Skeletal muscle cell (primary cell): Measurements from ENCODE around the gene REX1BD.
"Not testable (repeated sequence)": the region's sequence is repeated elsewhere in the genome, so short reads cannot be mapped to it uniquely, and the experiment has no call there.

Experiments
- DNase-seq: peaks from one replicate; pipeline ENCODE4 v3.0.0-alpha.2; 2010; ENCODE audit warnings: low read depth
- H3K4me3 ChIP-seq: 2 replicates; pipeline ENCODE4 v1.5.1; 2011; ENCODE audit warnings: low read depth, mild to moderate bottlenecking, control low read depth, low read length, moderate library complexity

The REX1BD gene

DNA sequence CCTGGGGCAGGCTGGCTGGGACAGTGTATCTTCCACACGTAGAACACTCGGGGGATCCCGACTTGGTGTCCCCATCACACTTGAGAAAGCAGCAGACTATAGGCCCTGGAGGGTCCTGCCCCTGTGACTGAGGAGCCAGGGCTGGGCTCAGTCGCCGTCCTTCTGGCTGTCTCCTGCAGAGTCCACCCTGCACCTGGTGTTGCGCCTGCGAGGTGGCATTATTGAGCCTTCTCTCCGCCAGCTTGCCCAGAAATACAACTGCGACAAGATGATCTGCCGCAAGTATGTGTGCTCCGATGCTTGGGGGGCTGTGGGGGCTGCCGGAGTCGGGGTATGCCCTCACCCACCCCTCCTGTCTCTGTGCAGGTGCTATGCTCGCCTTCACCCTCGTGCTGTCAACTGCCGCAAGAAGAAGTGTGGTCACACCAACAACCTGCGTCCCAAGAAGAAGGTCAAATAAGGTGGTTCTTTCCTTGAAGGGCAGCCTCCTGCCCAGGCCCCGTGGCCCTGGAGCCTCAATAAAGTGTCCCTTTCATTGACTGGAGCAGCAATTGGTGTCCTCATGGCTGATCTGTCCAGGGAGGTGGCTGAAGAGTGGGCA, 13.8 kb upstream of the REX1BD start:
- no peak overlapping the region for H3K4me3 ChIP-seq
- DNase-seq, result no peak

DNA sequence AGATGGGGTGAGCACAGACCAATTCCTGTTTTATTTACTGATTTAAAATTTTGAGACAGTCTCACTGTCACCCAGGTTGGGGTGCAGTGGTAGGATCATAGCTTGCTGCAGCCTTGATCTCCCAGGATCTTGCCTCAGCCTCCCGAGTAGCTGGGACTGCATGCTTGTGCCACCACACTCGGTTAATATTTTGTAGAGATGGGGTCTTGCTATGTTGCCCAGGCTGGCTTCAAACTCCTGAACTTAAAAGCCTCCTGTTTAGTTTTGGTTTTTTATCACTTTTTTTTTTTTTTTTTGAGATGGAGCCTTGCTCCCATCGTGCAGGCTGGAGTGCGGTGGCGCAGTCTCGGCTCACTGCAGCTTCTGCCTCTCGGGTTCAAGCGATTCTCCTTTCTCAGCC, 12.2 kb upstream of the REX1BD start:
- no peak for DNase-seq

DNA sequence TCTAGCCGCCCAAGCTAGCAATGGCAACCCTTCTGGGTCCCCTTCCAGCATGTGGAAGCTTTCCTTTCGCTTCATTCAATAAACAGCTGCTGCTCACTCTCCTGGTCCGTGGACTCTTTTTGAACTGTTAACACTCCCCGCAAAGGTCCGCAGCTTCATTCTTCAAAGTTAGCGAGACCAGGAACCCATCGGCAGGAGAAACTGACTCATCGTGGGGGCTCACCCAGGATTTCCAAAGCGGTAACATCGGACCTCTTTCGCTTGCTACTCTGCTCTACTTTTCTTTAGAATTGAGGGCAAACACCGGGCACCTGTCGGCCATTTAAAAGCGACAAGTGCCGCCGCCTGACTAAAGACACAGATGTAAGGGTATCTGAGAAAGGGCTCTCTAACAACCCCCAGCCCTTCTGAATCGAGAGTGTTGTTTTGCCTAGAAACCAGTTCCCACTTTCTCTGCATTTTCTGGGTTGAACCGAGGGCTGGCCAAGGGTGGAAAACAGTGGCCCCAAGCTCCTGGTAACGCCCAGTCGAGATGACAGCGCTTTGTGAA, 11.2 kb upstream of the REX1BD start:
- DNase-seq, result no peak
- no peak overlapping the region for H3K4me3 ChIP-seq

More for the DNA sequence above, 12.2 kb upstream of the REX1BD start:
- H3K4me3 ChIP-seq, result no peak overlapping the region

DNA sequence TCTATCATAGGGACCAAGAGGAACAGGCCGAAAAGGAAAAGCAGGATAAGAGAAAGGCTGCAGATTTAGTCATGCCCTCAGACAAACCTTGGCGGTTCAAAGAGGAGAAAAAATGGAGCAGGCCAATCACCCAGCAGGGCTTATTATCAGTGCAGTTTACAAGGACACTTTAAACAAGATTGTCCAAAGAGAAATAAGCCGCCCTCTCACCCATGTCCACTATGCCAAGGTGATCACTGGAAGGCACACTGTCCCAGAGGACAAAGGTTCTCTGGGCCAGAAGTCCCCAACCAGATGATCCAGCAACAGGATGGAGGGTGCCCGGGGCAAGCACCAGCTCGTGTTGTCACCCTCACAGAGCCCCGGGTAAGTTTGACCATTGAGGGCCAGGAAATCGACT, 8.3 kb upstream of the REX1BD start:
- H3K4me3 ChIP-seq, result no peak overlapping the region
- DNase-seq, result no peak

DNA sequence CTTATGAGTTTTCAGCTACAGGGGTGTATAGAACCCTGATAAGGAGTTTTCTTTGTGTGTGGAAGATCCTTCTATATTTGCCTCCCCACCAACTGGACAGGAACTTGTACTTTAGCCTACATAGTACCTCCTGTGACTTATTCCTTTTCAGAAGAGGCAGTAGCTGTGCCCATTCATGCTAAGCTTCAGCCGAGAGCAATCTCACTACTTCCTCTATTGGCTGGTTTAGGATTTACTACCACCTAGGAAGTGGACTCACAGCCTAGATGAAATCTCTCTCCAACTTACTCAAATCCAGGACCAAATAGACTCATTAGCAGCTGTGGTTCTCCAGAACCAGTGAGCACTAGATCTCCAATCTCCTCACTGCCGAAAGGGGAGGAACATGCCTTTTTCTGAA, 2.3 kb upstream of the REX1BD start:
- DNase-seq, result no peak

DNA sequence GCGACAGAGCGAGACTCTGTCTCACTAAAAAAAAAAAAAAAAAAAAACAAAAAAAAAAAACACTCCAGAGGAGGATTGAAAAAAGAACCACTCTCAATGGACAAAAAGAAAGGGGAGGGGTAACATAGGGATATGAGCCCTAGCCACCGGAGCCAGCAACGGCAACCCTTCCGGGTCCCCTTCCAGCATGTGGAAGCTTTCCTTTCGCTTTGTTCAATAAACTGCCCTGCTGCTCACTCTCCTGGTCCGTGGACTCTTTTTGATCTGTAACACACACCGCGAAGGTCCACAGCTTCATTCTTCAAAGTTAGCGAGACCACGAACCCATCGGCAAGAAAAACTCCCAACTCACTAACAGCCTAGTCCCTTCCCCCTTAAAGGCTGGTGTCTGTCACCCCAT, 1.0 kb upstream of the REX1BD start:
- no peak overlapping the region for H3K4me3 ChIP-seq
- no peak for DNase-seq

More for the DNA sequence above, 2.3 kb upstream of the REX1BD start:
- no peak overlapping the region for H3K4me3 ChIP-seq

DNA sequence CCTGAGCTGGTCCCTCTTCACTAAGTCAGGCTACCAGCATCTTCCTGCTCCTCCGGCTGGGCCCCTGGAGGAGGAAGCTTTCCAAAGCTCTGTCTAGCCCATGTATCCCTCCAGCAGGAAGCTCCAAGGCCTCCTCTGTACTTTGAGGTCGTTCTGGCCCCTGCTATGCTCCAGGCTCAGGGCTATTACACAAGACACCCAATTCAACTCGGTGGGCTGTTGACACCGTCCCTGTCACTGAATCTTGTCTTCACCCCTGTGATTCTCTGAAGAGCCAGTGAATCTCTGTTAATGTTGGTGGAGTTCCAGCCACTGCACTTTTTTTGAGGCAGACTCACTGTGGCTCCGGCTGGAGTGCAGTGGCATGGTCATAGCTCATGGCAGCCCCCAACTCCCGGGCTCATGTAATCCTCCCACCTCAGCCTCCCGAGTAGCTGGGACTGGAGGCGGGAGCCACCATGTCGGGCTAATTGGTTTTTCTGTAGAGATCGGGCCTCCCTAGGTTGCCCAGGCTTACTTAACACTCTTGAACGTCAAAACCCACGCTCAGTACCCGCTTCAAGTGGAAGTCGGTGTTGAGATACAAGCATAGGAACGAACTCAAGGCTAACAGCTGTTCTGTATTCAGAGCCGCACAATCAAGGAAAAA, 512 bp upstream of the REX1BD start:
- no peak for DNase-seq

DNA sequence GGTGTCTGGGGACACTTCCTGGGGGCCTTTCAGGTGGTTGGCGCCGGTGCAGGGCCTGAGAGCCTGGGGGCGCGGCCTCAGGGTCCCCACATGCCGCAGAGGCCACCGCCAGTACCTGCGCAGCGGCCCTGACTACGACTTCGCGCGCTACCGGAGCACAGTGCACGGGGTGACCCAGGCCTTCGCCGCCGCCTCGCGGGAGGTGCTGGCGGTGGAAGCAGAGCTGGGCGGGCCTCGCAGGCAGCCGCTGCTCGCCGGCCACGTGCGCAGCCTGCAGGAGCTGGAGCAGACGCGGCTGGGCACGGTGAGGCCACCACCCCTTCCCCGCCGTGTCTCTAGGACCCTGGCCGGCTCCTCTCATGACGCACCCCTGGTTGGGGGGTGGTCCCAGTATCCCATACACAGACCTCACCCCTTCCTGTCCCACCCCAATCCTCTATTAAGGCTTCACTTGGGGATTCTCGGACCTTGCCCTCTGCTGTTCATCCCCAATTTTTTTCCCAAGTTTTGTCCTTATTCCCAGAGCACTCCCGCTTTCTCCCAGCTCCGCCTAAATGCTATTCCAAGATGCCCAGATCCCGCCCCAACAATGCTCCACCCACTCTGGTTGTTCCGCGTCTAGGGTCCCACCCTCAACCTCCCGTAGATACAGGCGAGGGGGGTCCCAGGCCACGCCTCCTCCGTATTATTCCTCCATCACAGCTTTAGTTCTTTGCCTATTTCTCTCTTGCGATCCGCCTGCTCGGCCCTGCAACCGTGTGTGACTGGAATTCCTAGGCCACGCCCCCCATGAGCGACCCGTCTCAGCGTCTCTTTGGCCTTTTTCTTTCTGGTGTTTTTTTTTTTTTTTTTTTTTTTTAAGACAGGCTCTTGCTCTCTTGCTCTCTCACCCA, 1.0 kb downstream of the REX1BD start:
- peak overlapping the region; percentile 84 for H3K4me3 ChIP-seq
- peak; percentile 33 for DNase-seq

More for the DNA sequence above, 512 bp upstream of the REX1BD start:
- peak overlapping the region; percentile 84 for H3K4me3 ChIP-seq

DNA sequence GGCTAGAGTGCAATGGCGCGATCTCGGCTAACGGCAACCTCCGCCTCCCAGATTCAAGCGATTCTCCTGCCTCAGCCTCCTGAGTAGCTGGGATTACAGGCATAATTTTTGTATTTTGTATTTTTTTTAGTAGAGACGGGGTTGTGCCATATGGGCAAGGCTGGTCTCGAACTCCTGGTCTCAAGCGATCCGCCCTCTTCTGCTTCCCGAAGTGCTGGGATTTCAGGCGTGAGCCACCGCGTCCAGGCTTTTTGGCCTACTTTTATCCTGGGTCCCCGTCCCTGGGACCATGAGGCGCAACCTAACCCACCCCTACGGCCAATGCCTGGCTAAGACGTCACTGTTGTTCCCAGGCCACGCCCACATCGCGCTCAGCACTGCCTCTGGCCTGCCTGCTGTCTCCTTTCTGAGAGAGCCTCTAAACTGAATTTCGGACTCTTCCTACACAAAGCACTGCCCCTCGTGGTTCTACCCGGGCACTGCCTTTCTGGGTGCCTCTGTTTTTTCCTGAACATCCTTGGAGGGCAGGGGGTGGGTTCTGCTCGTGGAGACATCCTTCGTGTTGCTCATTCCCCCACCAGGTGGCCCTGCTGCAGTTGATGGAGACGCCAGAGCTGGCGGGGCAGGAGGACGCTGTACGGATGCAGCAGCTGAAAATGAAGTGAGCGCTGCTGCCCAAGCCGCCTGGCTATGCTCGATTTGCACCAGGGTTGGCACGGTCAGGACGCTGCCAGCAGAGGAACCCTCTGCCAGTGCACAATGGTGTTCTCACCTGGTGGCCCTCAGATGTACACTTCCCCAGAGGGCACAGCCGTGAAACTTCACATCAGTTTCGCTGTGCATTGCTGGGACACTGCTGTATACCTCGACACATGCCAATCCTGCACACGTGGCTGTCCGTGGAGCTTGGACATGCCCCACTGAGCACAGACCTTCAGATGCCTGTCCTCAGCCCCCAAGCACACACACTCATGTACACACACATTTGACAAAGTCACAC, 2.0 kb downstream of the REX1BD start:
- peak; percentile 77 for DNase-seq
- peak overlapping the region; percentile 84 for H3K4me3 ChIP-seq

DNA sequence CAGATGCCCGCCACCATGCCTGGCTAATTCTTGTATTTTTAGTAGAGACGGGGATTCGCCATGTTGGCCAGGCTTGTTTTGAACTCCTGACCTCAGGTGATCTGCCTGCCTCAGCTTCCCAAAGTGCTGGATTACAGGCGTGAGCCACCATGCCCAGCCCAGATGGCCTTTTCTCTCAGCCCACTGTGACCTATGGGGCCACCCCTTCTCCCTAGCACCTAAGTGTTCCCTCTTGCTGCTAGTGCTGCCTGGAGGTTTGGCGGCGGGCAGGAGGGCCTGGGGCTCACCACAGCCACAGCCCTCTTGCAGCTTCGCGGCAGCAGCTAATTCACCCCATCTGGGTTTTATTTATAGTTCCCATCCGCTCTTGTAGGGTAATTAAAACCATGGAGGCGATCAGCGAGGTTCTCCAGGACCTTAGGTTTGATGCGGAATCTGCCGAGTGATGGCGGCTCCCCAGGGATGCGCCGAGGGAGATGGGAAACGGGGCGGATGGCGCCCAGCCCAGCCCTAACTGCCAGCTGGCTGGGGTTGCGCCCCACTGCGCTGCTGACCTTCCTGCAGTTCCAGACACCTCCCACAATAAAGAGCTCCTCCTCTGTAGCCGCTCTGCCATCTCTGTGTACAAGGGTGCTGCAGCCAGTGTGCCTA, 3.3 kb downstream of the REX1BD start:
- H3K4me3 ChIP-seq, result no peak overlapping the region
- no peak for DNase-seq

DNA sequence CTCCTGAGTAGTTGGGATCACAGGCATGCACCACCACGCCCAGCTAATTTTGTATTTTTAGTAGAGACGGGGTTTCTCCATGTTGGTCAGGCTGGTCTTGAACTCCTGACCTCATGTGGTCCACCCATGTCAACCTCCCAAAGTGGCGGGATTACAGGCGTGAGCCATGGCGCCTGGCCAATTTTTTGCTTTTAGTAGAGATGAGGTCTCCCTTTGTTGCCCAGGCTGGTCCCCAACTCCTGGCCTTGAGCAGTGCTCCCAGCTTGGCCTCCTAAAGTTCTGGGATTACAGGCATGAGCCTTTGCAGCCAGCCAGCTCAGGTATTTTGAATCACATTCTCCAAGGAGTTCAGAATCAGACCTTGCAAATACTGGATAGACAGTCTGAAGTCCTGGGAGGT, 4.1 kb downstream of the REX1BD start:
- not testable (repeated sequence) for DNase-seq, H3K4me3 ChIP-seq

DNA sequence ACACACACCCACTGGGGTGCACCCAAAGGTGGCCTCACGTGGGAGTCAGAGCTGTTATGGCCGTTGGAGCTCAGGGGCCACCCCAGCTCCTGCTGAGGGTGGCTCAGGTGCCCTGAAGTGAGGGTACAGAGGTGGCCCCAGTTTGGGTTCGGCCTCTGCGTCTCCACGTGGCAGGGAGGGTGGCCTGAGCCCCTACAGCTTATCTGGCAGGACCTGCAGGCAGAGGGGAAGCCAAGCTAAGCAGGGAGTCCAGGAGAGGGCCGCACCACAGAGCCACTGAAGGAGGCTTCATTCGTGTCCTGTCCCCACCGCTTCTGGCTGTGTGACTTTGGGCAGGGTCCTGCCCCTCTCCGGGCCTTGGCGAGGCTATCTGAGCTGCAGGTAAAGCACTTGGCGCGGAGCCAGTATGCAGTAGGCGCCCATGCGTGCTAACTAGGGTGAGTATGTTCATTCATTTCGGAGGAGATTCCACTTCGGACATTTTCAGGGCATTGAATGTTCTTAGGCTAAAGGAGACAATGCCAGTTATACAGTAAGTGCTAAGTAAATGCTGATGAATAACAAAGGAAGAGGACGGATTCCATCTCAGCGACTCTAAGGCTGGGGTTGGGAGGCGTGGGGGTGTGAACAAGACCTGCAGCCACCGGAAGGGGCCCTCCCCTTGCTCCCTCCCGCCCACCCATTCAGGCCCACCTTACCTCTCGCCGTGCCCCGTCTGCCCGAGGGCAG, 4.9 kb downstream of the REX1BD start:
- H3K4me3 ChIP-seq, result no peak overlapping the region
- no peak for DNase-seq

DNA sequence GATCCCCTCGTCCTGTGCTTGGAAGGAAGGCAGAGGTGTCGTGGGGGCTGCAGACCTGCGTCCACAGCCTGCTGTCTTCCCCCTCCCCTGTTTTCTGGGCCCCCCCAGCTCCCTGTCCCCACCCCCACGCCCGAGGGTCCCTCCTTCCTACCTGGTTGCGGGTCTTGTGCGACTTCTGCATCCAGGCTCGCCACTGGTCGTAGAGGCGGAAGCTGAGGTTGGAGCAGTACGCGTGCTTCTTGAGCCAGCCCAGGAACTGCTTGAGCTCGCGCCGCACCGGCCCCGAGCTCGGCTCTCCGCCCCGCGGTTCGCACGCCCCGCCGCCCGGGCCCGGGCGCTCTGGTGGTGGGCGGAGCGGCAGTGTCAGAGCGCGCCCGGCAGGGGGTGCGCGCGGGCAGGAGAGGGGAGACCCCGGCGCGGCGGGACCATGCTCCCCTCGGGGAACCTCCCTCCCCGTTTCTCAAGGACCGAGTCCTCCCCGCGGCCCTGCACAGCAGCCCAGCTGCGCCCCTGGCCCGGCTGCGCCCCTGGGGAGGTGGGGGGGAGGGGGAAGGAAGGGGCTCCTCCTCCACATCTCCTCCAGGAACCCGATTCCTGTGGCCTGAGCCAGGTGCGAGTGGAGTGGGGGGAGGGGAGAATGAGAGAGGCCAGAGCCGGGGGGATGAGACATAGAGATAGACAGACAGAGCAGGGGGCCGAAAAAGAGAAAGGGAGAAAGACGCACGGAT, 5.7 kb downstream of the REX1BD start:
- H3K4me3 ChIP-seq, result peak overlapping the region; percentile 46
- peak; percentile 31 for DNase-seq

DNA sequence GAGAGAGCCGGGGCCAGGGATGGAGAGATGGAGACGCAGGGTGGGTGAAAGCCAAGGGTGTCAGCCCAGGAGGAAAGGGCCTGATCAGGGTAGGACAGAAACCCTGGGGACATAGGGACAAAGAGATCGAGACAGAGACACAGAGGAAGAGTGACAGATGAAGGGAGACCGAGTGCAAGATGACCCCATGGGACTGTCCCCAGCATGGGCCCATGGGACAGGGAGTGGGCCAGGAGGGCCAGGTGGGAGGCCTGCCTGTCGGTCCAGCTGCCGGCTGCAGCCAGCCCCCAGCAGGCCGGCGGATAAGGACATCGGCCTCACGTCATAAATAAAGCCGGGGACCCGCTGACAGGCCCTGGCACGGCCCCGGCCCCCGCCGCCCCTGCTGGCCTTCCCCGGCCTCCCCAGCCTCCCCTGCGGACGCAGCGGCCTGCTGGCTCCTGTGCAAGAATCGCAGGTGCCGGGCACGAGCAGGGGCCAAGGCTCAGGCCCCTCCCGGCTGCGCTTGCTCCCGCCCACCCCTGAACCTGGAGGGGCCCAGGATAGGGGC, 6.3 kb downstream of the REX1BD start:
- no peak for DNase-seq
- peak overlapping the region; percentile 46 for H3K4me3 ChIP-seq

DNA sequence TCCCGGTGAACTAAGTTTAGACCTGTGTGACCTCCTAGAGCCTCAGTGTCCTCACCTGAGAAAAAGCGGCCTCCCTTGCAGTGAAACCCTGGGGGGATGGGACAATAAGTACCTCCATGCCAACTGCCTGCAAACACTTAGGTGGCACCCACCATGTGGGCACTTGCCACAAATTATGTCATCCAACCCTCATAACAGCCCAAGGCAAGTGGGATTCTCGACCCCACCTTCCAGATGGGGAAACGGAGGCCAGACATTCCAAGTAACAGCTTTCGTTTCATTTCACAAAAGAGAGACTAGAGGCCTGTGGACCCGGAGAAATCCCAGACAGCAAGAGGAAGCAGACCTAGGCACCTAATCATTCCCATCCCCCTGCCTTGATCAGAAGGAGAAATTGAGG, 6.9 kb downstream of the REX1BD start:
- no peak for DNase-seq
- no peak overlapping the region for H3K4me3 ChIP-seq

DNA sequence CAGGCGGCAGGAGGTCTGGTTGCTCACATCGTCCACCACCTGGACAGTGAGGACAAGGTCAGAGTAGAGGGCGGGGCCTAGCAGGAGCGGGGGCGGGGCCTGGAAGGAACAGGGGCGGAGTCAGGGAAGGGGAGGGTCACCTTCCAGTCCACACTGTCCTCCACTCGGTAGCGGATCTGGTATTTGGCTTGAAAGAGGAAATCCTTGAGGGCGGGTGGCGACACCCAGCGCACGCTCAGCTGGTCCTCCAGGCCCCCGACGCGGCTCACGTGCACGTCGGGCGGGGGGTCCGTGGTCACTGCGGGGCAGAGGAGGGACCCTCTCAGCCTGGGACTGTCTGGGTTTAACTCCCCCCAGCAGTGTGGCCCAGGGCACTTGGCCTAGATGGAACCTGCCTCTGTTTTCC, 8.2 kb downstream of the REX1BD start:
- H3K4me3 ChIP-seq, result no peak overlapping the region
- no peak for DNase-seq
